ENCODE measurements around the gene CCR4.
"Not testable (repeated sequence)": the region's sequence is repeated elsewhere in the genome, so short reads cannot be mapped to it uniquely, and the experiment has no call there.

The CCR4 gene

GRCh38 chr3:32951410-32951811 is at the start of gene CCR4:
TSS of gene CCR4 (plus strand) at chr3:32951644. CDS start at chr3:32953423, 1,779 bp downstream.
- no peak for DNase-seq

- peak; percentile 19 for DNase-seq
These were observed 48.5 kb upstream of the CCR4 start for GRCh38 chr3:32902887-32903371.

- no peak for DNase-seq
These were observed 47.5 kb upstream of the CCR4 start for GRCh38 chr3:32903953-32904352.

DNA sequence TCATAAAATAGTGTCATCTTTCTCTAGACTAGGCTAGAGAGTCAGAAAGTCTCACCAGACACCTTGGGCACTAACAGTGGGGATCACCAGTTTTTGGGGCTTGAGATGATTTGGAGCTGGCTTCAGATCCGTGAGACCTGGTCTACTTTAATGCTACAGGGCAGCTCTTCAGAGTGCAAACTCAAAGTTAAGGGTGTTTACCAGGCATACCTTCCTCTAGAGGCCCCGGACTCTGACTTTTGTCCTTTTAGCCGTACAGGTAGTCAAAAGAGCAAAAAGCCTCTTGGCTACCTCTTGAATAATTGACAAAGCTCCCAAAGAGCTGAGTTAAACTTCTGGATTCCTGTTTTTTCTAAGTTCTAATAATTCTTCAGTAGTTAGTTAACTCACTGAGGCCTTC is 41.4 kb upstream of the CCR4 start:
- DNase-seq = no peak

GRCh38 chr3:32910954-32911353 is 40.5 kb upstream of the CCR4 start:
- no peak for DNase-seq

DNA sequence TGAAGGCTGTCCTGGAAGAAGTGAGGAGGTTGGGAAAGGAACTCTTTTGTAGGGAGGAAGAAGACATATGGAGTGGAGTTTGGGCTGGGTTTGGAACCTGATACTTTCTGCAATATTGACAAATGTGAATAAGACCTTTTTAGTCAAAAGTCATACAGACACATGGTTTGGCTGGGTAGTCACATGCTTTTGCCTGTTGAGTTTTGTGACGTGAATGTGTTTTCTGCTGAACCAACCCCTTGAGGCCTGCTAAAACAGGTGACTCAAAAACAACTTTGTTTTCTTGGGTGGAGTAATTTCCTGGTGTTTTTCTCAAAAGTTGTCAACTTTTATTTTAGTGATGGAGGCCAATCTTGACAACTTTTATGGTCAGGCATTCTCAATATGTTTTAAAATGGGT is 39.4 kb upstream of the CCR4 start:
- no peak for DNase-seq

GRCh38 chr3:32913790-32914446 is 37.5 kb upstream of the CCR4 start:
- DNase-seq = no peak

DNA sequence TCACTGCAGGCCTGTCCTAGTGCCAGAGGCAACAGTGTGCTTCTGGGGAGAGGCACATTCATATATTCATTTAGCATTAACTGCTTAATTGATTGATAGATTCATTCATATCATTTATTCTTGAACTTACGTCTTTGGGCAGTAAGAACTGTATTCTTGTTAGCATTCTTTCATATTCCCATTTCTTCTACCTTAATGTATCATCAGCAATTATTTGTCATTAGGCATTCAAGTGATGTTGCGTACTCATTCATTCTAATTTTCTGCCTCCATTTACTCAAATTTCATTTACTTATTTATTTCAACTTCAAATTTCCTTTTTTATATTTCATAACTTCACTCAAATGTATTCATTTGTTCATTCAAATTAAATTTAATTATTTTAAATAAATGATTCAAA is 31.5 kb upstream of the CCR4 start:
- DNase-seq = no peak

DNA sequence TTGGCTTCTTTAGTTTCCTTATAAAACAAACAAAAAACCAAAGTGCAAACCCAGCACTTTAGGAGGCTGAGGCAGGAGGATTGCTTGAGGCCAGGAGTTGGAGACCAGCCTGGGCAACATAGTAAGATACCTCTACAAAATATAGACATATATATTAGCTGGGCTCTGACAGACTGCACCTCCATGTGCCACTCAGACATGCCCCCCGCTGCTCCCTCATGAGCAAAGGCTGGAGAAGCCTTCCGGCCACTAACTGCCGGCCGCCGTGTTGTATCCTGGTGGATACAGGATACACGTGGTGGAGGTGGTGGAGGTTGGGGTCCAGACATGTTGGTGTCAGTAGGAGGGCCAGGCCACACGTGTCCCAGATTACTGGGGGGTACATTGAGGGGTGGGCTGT is 29.4 kb upstream of the CCR4 start:
- DNase-seq = no peak

DNA sequence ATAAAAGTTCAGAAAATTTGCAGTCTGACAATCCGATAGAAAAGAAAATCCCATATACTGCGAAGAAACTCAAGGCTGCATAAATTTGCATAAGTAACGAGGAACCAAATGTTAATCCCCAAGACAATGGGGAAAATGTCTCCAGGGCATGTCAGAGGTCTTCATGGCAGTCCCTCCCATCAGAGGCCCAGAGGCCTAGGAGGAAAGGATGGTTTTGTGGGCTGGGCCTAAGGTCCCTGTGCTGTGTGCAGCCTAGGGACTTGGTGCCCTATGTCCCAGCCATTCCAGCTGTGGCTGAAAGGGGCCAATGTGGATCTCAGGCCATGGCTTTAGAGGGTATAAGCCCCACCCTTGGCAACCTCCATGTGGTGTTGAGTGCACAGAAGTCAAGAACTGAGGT is 21.3 kb upstream of the CCR4 start:
- no peak for DNase-seq

- not testable (repeated sequence) for DNase-seq
These were observed 20.2 kb upstream of the CCR4 start for GRCh38 chr3:32931273-32931672.

DNA sequence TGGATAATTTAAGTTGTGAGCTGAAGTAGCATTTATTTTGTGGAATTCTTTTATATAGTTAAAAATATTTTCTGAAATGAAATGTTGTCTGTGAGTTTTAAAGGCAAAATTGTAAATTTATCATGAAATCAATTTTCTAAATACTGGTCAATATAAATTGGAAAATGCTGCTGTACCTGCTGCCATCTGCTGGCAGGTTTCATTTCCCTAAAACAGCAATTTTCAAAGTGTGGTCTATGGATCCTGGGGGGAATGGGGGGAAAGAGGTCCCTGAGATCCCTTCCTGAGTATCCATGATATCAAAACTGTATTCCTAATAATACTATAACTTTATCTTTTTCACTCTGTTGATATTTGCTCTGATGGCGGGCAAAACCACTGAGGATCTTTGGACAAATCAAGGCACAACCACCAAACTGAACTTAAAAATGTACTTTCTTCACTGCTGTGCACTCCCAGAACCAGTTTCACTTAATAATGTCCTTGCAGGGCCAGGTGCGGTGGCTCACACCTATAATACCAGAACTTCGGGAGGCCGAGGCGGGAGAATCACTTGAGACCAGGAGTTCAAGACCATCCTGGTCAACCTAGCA is 17.2 kb upstream of the CCR4 start:
- no peak for DNase-seq

DNA sequence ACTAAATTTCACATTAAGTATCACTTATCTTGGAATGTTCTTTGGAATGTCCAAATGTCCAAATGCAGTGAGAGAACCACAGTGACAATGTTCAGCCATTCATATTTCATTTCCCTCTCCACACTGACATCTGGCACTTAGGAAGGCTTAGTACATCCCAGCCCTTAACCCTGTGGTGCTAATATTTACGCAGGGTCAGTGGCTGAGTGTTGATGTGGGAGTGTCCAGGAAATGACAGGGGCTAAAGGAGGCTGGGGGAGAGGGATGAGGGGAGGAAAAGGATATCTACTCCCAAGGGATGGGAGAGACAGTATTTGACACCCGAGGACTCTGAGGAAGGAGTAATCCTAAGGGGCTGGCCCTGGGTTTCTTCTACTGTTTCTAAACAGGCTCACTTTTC is 14.1 kb upstream of the CCR4 start:
- DNase-seq = no peak

GRCh38 chr3:32939531-32940284 is 11.7 kb upstream of the CCR4 start:
- DNase-seq = not testable (repeated sequence)

- DNase-seq = no peak
These were observed 10.7 kb upstream of the CCR4 start for GRCh38 chr3:32940726-32941125.

DNA sequence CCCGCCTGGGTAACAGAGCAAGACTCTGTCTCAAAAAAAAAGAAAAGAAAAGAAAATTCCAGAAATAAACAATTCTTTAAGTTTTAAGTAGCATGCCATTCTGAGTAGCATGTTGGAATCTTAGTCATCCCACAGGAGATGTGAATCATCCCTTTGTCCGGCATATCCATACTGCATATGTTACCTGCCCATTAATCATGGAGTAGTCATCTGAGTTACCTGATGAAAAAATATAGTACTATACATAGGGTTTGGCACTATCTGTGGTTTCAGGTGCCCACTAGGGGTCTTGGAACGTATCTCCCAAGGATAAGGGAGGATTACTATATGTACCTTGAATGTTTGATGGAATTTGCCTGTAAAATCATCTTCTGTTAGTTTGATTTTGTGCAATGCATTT is 6.3 kb upstream of the CCR4 start:
- no peak for DNase-seq

DNA sequence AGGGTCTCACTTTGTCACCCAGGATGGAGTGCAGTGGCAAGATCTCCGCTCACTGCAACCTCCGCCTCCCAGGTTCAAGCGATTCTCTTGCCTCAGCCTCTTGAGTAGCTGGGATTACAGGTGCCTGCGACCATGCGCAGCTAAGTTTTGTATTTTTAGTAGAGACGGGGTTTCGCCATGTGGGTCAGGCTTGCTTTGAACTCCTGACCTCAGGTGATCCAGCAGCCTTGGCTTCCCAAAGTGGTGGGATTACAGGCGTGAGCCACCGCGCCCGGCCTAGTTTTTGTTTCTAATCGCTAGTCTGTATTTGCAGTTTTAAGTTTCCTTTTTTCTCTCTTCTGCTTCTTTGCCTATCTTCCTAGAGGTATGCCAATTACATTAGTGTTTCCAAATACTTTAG is 5.8 kb upstream of the CCR4 start:
- DNase-seq = not testable (repeated sequence)

- no peak for DNase-seq
These were observed 4.3 kb upstream of the CCR4 start for GRCh38 chr3:32946973-32947788.

DNA sequence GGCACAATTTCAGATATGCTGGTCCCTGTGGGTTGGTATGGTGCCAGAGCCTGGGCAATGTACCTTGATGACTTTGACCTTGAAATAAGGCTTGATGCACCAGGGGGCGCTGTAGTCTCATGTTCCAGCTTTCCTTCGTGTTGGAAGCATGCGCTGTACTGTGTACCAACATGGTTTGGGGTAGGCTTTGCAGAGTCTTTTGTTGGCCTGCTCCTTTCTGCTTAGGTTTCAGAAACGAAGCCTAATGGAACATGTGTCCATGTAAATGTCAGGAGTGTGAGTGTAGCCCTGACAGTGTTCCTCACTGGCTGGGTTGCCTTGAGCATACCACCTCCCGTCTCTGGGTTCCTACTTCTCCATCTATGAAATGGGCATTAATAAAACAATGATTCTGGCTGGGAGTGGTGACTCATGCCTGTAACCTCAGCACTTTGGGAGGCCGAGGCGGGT is 3.6 kb upstream of the CCR4 start:
- peak; percentile 12 for DNase-seq

DNA sequence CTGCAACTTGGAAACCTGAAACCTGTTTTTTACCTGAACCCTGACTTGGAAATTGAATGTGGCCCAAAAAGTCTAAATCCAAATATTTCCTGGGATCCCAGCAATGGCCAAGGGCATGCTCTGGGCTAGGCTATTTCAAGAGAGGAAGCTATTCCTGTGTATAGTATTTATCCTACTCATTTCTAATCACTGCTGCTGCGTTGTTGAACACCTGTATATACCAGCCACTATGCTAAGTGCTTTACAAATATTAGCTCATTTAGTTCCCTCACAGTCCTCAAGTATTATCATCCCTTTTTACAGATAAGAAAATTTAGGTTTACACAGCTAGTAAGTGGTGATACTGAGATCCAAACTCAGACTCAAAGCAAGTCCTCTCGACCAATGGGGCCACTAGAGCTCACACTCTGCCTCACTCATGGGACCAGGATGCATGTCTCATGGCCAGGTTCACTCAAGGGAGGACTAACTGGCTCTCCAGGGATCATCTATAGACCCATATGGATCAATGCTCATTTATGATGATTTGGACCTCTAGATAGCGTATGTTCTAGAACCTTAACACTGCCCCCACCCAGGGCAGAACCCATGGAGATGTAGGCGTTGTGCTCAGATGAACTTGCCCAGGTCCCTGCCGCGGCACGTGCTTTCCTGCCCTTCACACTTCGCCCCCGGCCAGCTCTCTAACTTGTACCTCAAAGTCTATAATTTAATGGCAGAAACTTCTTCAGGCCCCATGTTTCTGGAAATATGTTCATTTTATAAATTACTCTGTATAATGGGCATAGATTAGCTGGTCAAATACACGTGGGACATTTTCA is 2.6 kb upstream of the CCR4 start:
- DNase-seq = no peak

- DNase-seq = no peak
These were observed 928 bp upstream of the CCR4 start for GRCh38 chr3:32950516-32950915.

DNA sequence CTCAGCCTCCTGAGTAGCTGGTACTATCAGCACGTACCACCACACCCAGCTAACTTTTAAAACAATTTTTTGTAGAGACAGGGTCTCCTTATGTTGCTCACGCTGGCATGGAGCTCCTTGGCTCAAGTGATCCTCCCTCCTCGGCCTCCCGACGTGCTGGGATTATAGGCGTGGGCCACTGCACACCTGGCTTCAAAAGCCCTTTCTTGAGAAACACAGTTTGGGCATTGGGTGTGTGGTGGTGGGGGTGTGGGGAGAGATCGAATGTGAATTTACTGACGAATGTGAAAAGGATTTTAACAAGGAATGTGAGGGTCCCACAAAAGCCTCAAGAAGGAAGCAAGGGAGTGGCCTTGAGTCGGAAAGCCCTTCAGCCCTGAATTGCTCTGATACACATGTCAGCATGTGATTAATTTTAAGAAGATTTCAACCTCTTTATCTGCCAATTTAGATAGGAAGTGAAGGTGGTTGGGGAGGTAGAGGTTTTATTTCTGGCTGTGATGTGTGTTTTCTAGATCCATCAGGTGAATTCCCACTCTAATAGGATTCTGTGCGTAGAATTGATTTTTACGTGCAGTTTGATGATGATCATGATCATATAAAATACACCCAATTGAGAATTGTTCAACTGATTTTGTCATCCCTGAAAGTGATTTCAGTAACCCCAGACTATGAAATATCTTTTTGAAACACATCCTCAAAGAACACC is 1.1 kb downstream of the CCR4 start:
- DNase-seq = no peak

All from NCI-H1694 treated with DMSO at 0.1 percent for 48 hours (cell line).